ENCODE measurements around the gene HCAR1.
A peak's percentile ranks its signal among the peaks of the same experiment; 100 is the strongest.
"Not testable (repeated sequence)": the region's sequence is repeated elsewhere in the genome, so short reads cannot be mapped to it uniquely, and the experiment has no call there.

The HCAR1 gene, protein sequence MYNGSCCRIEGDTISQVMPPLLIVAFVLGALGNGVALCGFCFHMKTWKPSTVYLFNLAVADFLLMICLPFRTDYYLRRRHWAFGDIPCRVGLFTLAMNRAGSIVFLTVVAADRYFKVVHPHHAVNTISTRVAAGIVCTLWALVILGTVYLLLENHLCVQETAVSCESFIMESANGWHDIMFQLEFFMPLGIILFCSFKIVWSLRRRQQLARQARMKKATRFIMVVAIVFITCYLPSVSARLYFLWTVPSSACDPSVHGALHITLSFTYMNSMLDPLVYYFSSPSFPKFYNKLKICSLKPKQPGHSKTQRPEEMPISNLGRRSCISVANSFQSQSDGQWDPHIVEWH

DNA sequence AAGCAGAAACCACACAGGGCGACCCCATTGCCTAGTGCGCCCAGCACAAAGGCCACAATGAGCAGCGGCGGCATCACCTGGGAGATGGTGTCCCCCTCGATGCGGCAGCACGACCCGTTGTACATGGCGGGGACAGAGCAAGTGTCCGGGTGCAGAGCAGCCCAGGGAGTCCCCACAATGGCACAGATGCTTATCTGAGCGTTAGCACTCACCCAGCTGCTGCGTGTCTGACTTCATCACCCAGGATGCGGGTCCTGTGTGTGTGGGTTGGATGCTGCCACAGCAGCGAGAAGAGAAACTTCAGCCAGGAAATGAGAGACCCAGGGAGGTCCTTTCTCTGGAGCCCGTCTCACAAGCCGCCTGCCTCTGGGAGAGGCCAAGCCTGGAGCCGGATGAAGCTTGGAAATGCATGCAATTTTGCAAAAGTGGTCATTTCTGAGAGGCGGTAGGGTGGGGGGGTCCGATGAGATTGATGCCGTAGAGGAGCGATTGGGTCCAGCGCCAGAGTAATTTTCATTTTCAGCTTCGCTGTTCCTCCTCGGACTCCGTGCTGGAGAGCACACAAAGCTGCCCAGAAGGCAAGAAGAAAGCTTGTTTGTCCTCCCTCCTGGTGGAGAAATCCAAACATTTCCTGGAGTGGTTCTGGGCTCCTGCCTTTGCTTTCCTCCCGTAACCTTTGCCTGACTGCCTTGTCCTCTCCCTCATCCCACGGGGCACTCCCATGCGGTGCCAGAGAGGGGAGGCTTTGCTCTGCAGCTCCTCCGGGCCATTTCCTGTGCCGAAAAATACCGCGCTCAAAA is at the start of gene HCAR1:
TSS of gene HCAR1 (minus strand) at position 630 of the 800 bp plus-strand sequence. CDS start at position 125, 505 bp downstream.
- Histone ChIP-seq H3K36me3 (ENCODE audit: control insufficient read depth in 5 of 5, insufficient read depth in 5 of 5, low read length in 5 of 5) (no peaks in the 10 kb centered on the region), H3K27me3 (ENCODE audit: control insufficient read depth in 5 of 5, insufficient read depth in 4 of 5, low read length in 5 of 5) (no peaks in the 10 kb centered on the region), H3K27ac (ENCODE audit: low read depth, low read length) (peak within 1 kb of the TSS; percentile 79), H3K4me3 (ENCODE audit: low read depth in 1 of 5, low read length in 5 of 5) (peak within 1 kb of the TSS; percentile 68 to 80 (median 76)), H3K9me3 (ENCODE audit: control insufficient read depth in 5 of 5, low read length in 5 of 5) (no peaks in the 10 kb centered on the region), H3K4me1 (ENCODE audit: control insufficient read depth in 5 of 5, insufficient read depth in 5 of 5, low read length in 5 of 5) (peaks cover 0 to 55% (median 52%) of the 10 kb centered on the region in 5 donors), H3K9ac (ENCODE audit: low read length in 5 of 5) (peak within 1 kb of the TSS; percentile 38 to 76 (median 65))

DNA sequence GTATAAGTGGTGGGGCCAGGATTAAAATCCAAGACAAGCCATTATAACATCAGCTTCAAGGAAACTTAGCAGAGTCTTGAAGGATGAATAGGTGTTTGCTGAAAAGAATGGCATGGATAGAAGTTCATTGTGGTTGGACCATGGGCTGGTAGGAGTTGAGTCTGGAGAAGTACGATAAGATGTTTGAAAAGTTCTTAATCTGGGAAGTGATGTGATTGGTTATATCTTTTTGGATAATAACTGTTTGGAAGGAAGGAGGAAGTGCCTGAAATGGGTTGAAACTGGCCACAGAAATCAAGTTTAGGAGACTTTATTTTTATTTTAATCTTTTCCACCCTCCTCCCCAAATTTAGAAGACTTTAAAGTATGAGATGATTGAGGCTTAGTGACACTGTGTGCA is 26.9 kb upstream of the HCAR1 start:
- Histone ChIP-seq H3K27ac (ENCODE audit: low read depth, low read length) (no peak overlapping the region), H3K4me3 (ENCODE audit: low read depth in 1 of 5, low read length in 5 of 5) (no peak overlapping the region), H3K9me3 (ENCODE audit: control insufficient read depth in 5 of 5, low read length in 5 of 5) (no peaks in the 10 kb centered on the region), H3K27me3 (ENCODE audit: control insufficient read depth in 5 of 5, insufficient read depth in 4 of 5, low read length in 5 of 5) (no peaks in the 10 kb centered on the region), H3K36me3 (ENCODE audit: control insufficient read depth in 5 of 5, insufficient read depth in 5 of 5, low read length in 5 of 5) (peaks cover 21 to 62% (median 34%) of the 10 kb centered on the region in 5 donors), H3K9ac (ENCODE audit: low read length in 5 of 5) (peak overlapping the region in 1 of 5 donors; percentile 5), H3K4me1 (ENCODE audit: control insufficient read depth in 5 of 5, insufficient read depth in 5 of 5, low read length in 5 of 5) (peaks cover 6 to 14% (median 12%) of the 10 kb centered on the region in 5 donors)

DNA sequence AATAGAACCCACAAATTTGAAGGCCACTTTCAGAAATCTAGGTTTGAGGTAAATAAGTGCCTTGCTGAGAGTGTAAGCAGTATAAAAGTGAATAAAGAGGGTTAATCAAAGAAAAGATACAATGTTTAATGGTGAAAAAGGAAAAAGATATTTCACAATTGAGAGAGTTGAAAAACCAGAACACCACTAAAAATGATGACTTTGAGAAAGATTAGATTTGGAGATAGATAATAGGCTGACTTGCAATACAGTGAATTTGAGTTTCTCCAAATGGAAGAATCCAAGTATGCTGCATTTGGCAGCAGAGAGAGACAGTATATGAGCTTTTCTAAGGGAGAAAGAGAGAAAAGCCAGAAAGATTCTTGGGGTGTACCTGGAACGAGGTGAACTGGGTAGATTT is 24.1 kb upstream of the HCAR1 start:
- Histone ChIP-seq H3K9ac (ENCODE audit: low read length in 5 of 5) (peak overlapping the region in 2 of 5 donors; percentile 39 to 52), H3K36me3 (ENCODE audit: control insufficient read depth in 5 of 5, insufficient read depth in 5 of 5, low read length in 5 of 5) (peaks cover 18 to 43% (median 31%) of the 10 kb centered on the region in 5 donors), H3K9me3 (ENCODE audit: control insufficient read depth in 5 of 5, low read length in 5 of 5) (no peaks in the 10 kb centered on the region), H3K27me3 (ENCODE audit: control insufficient read depth in 5 of 5, insufficient read depth in 4 of 5, low read length in 5 of 5) (no peaks in the 10 kb centered on the region), H3K27ac (ENCODE audit: low read depth, low read length) (no peak overlapping the region), H3K4me1 (ENCODE audit: control insufficient read depth in 5 of 5, insufficient read depth in 5 of 5, low read length in 5 of 5) (peaks cover 6 to 18% (median 15%) of the 10 kb centered on the region in 5 donors), H3K4me3 (ENCODE audit: low read depth in 1 of 5, low read length in 5 of 5) (no peak overlapping the region)

DNA sequence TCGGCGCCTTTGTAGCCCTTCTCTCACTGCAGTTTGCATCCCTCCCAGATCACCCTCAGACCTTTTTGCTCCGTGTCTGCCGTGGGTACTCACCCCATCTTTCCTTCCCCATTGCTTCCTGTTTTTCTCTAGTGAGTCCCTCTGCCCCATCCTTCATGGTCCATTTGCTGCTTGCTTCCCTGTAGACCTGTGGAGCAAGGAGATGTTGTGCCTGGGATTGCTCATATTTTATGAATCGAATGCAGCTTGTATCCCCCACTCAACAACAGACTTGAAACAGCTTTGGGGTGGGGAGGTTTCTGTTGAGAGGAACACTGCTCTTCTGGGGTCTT is 22.6 kb upstream of the HCAR1 start:
- peak overlapping the region; percentile 74 for H3K27ac ChIP-seq (ENCODE audit: low read depth, low read length)

DNA sequence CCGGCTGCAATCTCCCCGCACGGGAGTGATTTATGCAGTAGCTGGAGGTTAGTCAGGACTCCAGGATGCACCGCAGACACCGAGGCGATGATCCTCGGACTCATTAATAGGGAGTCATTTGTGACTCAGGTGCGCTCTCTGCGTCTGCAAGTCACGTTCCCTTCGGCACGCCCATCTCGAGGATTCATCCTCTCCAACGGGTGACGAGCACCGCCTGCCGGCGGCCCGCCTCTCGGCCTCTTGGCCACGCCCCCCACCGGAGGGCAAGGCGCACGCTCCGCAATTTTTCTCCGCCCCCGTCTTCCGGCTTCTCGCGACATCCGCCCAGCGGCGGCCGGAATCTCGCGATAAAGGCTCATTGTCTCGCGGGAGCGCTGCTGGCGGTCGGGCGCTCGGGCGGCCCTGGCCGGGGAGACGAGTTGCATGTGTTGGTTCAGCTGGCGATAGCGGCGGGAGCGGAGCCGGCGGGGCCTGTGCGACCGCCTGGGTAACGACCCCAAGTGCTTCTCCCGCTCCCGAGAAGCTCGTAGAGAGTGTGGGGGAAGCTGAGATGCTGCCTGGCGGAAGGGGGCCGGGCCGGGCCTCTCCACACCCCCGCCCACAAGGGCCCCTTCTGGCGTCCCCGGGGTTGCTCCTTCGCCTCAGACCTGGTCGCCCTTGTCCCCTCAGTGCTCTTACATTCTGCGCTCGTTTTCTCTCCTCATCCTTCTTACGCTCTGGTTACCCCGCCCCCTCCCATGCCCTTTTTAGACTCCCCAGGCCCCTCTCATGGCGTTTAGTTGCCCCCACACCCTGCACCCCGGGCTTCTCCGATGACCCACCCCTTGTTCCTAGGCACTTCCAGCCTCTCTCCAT is 22.0 kb upstream of the HCAR1 start, which contains the start of gene DENR:
TSS of gene DENR (plus strand) at position 361 of the 855 bp plus-strand sequence. CDS start 878 bp downstream, outside the sequence.
- peak within 1 kb of the TSS; percentile 74 for H3K27ac ChIP-seq (ENCODE audit: low read depth, low read length)
- H3K36me3 ChIP-seq (ENCODE audit: control insufficient read depth in 5 of 5, insufficient read depth in 5 of 5, low read length in 5 of 5): peaks cover 14 to 28% (median 23%) of the 10 kb centered on the region in 5 donors
- H3K4me1 ChIP-seq (ENCODE audit: control insufficient read depth in 5 of 5, insufficient read depth in 5 of 5, low read length in 5 of 5): peaks cover 6 to 18% (median 15%) of the 10 kb centered on the region in 5 donors
- no peaks in the 10 kb centered on the region for H3K9me3 ChIP-seq (ENCODE audit: control insufficient read depth in 5 of 5, low read length in 5 of 5)
- no peaks in the 10 kb centered on the region for H3K27me3 ChIP-seq (ENCODE audit: control insufficient read depth in 5 of 5, insufficient read depth in 4 of 5, low read length in 5 of 5)
- peak within 1 kb of the TSS; percentile 84 to 99 (median 98) for H3K9ac ChIP-seq (ENCODE audit: low read length in 5 of 5)
- H3K4me3 ChIP-seq (ENCODE audit: low read depth in 1 of 5, low read length in 5 of 5): peak within 1 kb of the TSS; percentile 68 to 97 (median 89)

More for the DNA sequence above, 22.6 kb upstream of the HCAR1 start:
- peaks cover 16 to 32% (median 29%) of the 10 kb centered on the region in 5 donors for H3K36me3 ChIP-seq (ENCODE audit: control insufficient read depth in 5 of 5, insufficient read depth in 5 of 5, low read length in 5 of 5)
- H3K9ac ChIP-seq (ENCODE audit: low read length in 5 of 5): peak overlapping the region; percentile 84 to 99 (median 98)
- H3K4me3 ChIP-seq (ENCODE audit: low read depth in 1 of 5, low read length in 5 of 5): peak overlapping the region; percentile 68 to 97 (median 89)
- H3K4me1 ChIP-seq (ENCODE audit: control insufficient read depth in 5 of 5, insufficient read depth in 5 of 5, low read length in 5 of 5): peaks cover 6 to 18% (median 15%) of the 10 kb centered on the region in 5 donors
- no peaks in the 10 kb centered on the region for H3K27me3 ChIP-seq (ENCODE audit: control insufficient read depth in 5 of 5, insufficient read depth in 4 of 5, low read length in 5 of 5)
- no peaks in the 10 kb centered on the region for H3K9me3 ChIP-seq (ENCODE audit: control insufficient read depth in 5 of 5, low read length in 5 of 5)

DNA sequence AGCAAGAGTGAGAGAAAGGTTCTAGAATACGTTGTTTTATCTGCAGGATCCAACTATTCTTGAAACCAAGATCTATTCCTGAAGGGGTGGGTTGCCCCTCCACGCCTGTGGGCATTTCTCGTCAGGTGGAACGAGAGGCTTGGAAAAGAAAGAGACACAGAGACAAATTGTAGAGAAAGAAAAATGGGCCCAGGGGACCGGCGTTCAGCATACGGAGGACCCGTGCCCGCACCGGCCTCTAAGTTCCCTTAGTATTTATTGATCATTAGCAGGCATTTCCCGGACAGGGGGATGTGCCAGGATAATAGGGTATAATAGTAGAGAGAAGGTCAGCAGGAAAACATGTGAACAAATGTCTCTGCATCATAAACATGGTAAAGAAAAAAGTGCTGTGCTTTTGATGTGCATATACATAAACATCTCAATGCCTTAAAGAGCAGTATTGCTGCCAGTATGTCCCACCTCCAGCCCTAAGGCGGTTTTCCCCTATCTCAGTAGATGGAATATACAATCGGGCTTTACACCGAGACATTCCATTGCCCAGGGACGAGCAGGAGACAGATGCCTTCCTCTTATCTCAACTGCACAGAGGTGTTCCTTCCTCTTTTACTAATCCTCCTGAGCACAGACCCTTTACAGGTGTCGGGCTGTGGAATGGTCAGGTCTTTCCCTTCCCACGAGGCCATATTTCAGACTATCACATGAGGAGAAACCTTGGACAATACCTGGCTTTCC is 20.3 kb upstream of the HCAR1 start:
- H3K4me1 ChIP-seq (ENCODE audit: control insufficient read depth in 5 of 5, insufficient read depth in 5 of 5, low read length in 5 of 5): peaks cover 6 to 18% (median 15%) of the 10 kb centered on the region in 5 donors
- H3K27me3 ChIP-seq (ENCODE audit: control insufficient read depth in 5 of 5, insufficient read depth in 4 of 5, low read length in 5 of 5); H3K9me3 ChIP-seq (ENCODE audit: control insufficient read depth in 5 of 5, low read length in 5 of 5); H3K4me3 ChIP-seq (ENCODE audit: low read depth in 1 of 5, low read length in 5 of 5); H3K27ac ChIP-seq (ENCODE audit: low read depth, low read length); H3K9ac ChIP-seq (ENCODE audit: low read length in 5 of 5): not testable (repeated sequence)
- H3K36me3 ChIP-seq (ENCODE audit: control insufficient read depth in 5 of 5, insufficient read depth in 5 of 5, low read length in 5 of 5): peaks cover 4 to 13% (median 8%) of the 10 kb centered on the region in 5 donors

DNA sequence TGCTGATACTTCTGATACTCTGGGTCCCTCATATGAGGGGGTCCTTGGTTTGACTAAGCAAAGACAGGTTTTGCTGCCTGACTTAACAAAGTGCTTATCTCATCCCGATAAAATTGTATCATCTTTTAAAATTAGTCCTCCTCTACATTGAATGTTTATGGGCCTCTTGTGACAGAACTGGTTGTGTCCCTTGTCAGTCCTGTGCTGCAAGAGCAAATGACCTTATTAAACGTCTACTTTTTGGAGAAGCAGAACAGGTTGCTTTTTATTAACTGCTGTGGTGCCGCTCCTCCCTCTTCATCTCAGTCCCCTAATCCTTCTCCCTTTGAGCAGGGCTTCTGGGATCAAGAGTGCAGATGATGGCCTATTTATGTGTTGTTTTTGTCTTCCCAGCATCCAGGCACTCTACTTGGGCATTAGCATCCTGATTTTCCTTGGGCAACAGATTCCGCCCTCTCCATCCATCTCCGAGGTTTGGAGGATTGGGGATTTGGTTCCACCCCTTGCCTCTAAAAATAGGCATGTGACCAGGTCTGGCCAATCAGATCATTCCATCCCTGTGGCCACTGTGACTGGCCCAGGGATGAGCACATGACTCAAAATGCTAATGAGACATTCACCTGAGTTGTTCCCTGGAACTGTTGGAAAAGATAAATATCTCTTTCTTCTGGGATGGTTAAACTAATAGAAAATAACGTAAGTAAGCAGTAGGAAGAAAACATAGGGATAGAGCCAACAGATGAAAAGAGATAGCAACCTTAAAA is 19.1 kb upstream of the HCAR1 start:
- Histone ChIP-seq H3K9ac (ENCODE audit: low read length in 5 of 5) (no peak overlapping the region), H3K4me1 (ENCODE audit: control insufficient read depth in 5 of 5, insufficient read depth in 5 of 5, low read length in 5 of 5) (peaks cover 6 to 18% (median 15%) of the 10 kb centered on the region in 5 donors), H3K9me3 (ENCODE audit: control insufficient read depth in 5 of 5, low read length in 5 of 5) (no peaks in the 10 kb centered on the region), H3K4me3 (ENCODE audit: low read depth in 1 of 5, low read length in 5 of 5) (no peak overlapping the region), H3K27ac (ENCODE audit: low read depth, low read length) (no peak overlapping the region), H3K27me3 (ENCODE audit: control insufficient read depth in 5 of 5, insufficient read depth in 4 of 5, low read length in 5 of 5) (no peaks in the 10 kb centered on the region), H3K36me3 (ENCODE audit: control insufficient read depth in 5 of 5, insufficient read depth in 5 of 5, low read length in 5 of 5) (peaks cover 0 to 8% (median 3%) of the 10 kb centered on the region in 5 donors)

DNA sequence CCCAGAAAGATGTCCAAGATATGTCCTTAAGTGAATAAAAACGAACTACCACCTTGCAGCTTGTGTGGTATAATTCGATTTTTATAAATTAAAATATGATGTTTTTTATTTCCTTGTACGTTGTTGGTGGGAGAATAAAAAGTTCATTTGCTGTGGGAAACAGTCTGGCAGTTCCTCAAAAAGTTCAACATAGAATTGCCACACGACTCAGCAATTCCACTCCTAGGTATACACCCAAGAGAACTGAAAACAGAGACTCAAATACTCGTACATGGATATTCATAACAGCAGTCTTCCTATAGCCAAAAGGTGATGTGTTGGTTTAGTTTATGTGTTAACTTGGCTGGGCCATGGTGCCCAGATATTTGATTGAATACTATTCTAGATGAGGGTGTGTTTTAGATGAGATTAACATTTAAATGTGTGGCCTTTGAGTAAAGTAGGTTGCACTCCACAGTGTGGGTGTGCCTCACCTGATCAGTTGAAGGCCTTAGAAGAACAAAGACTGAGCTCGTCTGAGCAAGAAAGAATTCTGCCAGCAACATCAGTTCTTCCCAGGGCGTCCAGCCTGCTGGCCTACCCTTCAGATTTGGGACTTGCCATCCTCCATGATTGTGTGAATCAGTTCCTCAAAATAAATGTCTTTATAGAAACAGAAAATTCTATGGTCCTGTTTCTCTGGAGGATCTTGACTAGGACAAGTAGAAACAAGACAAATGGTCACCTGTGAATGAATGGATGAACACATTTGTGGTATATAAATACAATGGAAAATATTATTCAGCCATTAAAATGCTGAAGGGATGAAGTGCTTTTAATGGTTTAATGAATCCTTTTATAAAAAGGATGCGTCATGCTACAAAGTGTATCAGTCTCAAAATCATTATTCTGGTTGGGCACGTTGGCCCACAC is 16.8 kb upstream of the HCAR1 start:
- no peak overlapping the region for H3K9ac ChIP-seq (ENCODE audit: low read length in 5 of 5)
- H3K27me3 ChIP-seq (ENCODE audit: control insufficient read depth in 5 of 5, insufficient read depth in 4 of 5, low read length in 5 of 5): no peaks in the 10 kb centered on the region
- H3K4me1 ChIP-seq (ENCODE audit: control insufficient read depth in 5 of 5, insufficient read depth in 5 of 5, low read length in 5 of 5): peaks cover 0 to 9% (median 6%) of the 10 kb centered on the region in 5 donors
- no peaks in the 10 kb centered on the region for H3K36me3 ChIP-seq (ENCODE audit: control insufficient read depth in 5 of 5, insufficient read depth in 5 of 5, low read length in 5 of 5)
- H3K27ac ChIP-seq (ENCODE audit: low read depth, low read length): no peak overlapping the region
- H3K4me3 ChIP-seq (ENCODE audit: low read depth in 1 of 5, low read length in 5 of 5): no peak overlapping the region
- peaks cover 0 to 2% (median 0%) of the 10 kb centered on the region in 5 donors for H3K9me3 ChIP-seq (ENCODE audit: control insufficient read depth in 5 of 5, low read length in 5 of 5)

All from subcutaneous abdominal adipose tissue (tissue), 5 donors.